GM12878 (cell line): Measurements from ENCODE around the gene DCAF7. TPM values are rescaled to one million over a fixed set of nuclear protein-coding genes. Genes with fewer than 3 reads are reported as not detected.

Source experiments
- ATAC-seq: fragments of 200-7000 bp; cut with Tn5 transposase; 3 replicates; pipeline ENCODE4 v1.9.1; 2020; ENCODE audit warnings: mild to moderate bottlenecking, moderate library complexity
- BruUV-seq: library from RNA; stranded (reverse); fragments of 400-500 nt; replicated peaks from 2 replicates; lab custom pipeline; 2021; lab: Mats Ljungman, UMichigan
- CTCF ChIA-PET: fragments of 300-600 bp; sonication (Branson Sonifier 250); formaldehyde crosslinking; extraction: SDS; loops from one replicate; lab custom pipeline; 2021; ENCODE audit warnings: inconsistent platforms; lab: Yijun Ruan, JAX
- POLR2A ChIA-PET: fragments of 350-600 bp; formaldehyde crosslinking; extraction: SDS; loops from one replicate; lab custom pipeline; 2021; ENCODE audit warnings: inconsistent platforms; lab: Charles Lee
- RAD21 ChIA-PET: fragments of 300-600 bp; sonication (Branson Sonifier 250); formaldehyde crosslinking; loops from one replicate; lab custom pipeline; 2023; ENCODE audit warnings: antibody characterized with exemption; ENCODE audit not compliant: unreplicated experiment; lab: Charles Lee
- SMC1A ChIA-PET: fragments of 300-600 bp; sonication (Branson Sonifier 250); formaldehyde crosslinking; loops from one replicate; lab custom pipeline; 2023; ENCODE audit not compliant: unreplicated experiment, uncharacterized antibody; lab: Charles Lee
- DNase-seq: peaks from one replicate; pipeline ENCODE4 v3.0.0-alpha.2; 2011; ENCODE audit warnings: low read depth, low spot score
- FAIRE-seq: peaks from 3 replicates; lab custom pipeline; 2011; peaks lifted over from hg19 to GRCh38; lab: Jason Lieb, UNC
- H2AFZ ChIP-seq: 2 replicates; pipeline ENCODE4 v1.6.0; 2011; ENCODE audit warnings: low read depth, low read length, control low read depth; ENCODE audit not compliant: control insufficient read depth
- H3K27ac ChIP-seq: 2 replicates; pipeline ENCODE4 v1.5.1; 2011; ENCODE audit warnings: control low read depth; ENCODE audit not compliant: control insufficient read depth, insufficient read depth
- H3K27me3 ChIP-seq, 2 experiments: replicated peaks in 1 of 2; 2 replicates each; pipeline versions ENCODE4 v1.6.0 to v1.6.1; 2011; ENCODE audit warnings: low read length in 1 of 2; ENCODE audit not compliant: control insufficient read depth in 2 of 2, insufficient read depth in 2 of 2
- H3K36me3 ChIP-seq, 2 experiments: 2 replicates each; pipeline ENCODE4 v1.5.1; 2011; ENCODE audit warnings: low read length in 1 of 2; ENCODE audit not compliant: control insufficient read depth in 2 of 2, insufficient read depth in 2 of 2
- H3K4me1 ChIP-seq: 2 replicates; pipeline ENCODE4 v1.6.1; 2011; ENCODE audit warnings: mild to moderate bottlenecking, low read length, moderate library complexity, mixed read lengths; ENCODE audit not compliant: control insufficient read depth, insufficient read depth
- H3K4me2 ChIP-seq: 2 replicates; pipeline ENCODE4 v1.6.0; 2011; ENCODE audit warnings: control low read depth; ENCODE audit not compliant: control insufficient read depth, insufficient read depth
- H3K4me3 ChIP-seq: fragments of 200-600 bp; sonication (generic); 2 replicates; pipeline ENCODE4 v1.5.1; 2016
- H3K79me2 ChIP-seq: 2 replicates; pipeline ENCODE4 v1.6.0; 2011; ENCODE audit warnings: low read length; ENCODE audit not compliant: control insufficient read depth, insufficient read depth
- H3K9ac ChIP-seq: 2 replicates; pipeline ENCODE4 v1.8.0; 2011; ENCODE audit warnings: low read length, control low read depth, mixed read lengths; ENCODE audit not compliant: control insufficient read depth, insufficient read depth
- H3K9me3 ChIP-seq: replicated peaks from 3 replicates; pipeline ENCODE4 v1.5.1; 2011; ENCODE audit warnings: mild to moderate bottlenecking, low read length; ENCODE audit not compliant: control insufficient read depth, insufficient read depth
- H4K20me1 ChIP-seq: 2 replicates; pipeline ENCODE4 v1.6.0; 2011; ENCODE audit not compliant: control insufficient read depth, insufficient read depth
- ATF7 ChIP-seq: fragments of 450-650 bp; IDR thresholded peaks from 2 replicates; pipeline ENCODE4 v1.6.1; 2016; ENCODE audit warnings: low read depth, mild to moderate bottlenecking
- BMI1 ChIP-seq: fragments of 450-650 bp; IDR thresholded peaks from 2 replicates; pipeline ENCODE4 v1.6.1; 2016; ENCODE audit warnings: mild to moderate bottlenecking, moderate library complexity, borderline replicate concordance
- CHD2 ChIP-seq: IDR thresholded peaks from 2 replicates; pipeline ENCODE4 v1.6.1; 2011; ENCODE audit warnings: low read depth, low read length, improper control_type of control experiment, borderline replicate concordance
- EED ChIP-seq: sonication (generic); IDR thresholded peaks from 2 replicates; pipeline ENCODE4 v1.6.1; 2016; ENCODE audit warnings: antibody characterized with exemption, low read depth
- ETV6 ChIP-seq, 2 experiments: fragments of 450-650 bp in 1 of 2; IDR thresholded peaks in 1 of 2; conservative IDR thresholded peaks in 1 of 2; 2 replicates each; pipeline ENCODE4 v1.6.1; 2014; ENCODE audit warnings: antibody characterized with exemption in 1 of 2, borderline replicate concordance in 1 of 2, low read depth in 1 of 2, mild to moderate bottlenecking in 1 of 2, moderate library complexity in 1 of 2
- HCFC1 ChIP-seq: fragments of 150-350 bp; IDR thresholded peaks from 2 replicates; pipeline ENCODE4 v1.6.1; 2014; ENCODE audit warnings: low read length
- LARP7 ChIP-seq: fragments of 450-650 bp; IDR thresholded peaks from 2 replicates; pipeline ENCODE4 v1.6.1; 2017; ENCODE audit warnings: mild to moderate bottlenecking
- NFXL1 ChIP-seq: fragments of 450-650 bp; IDR thresholded peaks from 2 replicates; pipeline ENCODE4 v1.6.1; 2017; ENCODE audit warnings: antibody characterized with exemption, mild to moderate bottlenecking, borderline replicate concordance
- POU2F2 ChIP-seq: IDR thresholded peaks from 3 replicates; pipeline ENCODE4 v1.6.1; 2011; ENCODE audit warnings: low read depth, mild to moderate bottlenecking, low read length, borderline replicate concordance
- RCOR1 ChIP-seq: conservative IDR thresholded peaks from 2 replicates; pipeline ENCODE4 v1.6.1; 2012; ENCODE audit warnings: low read depth, low read length, improper control_type of control experiment
- SIN3A ChIP-seq: IDR thresholded peaks from 2 replicates; pipeline ENCODE4 v1.6.1; 2012; ENCODE audit warnings: low read depth, low read length, improper control_type of control experiment
- SMAD5 ChIP-seq: IDR thresholded peaks from 2 replicates; pipeline ENCODE4 v1.6.1; 2016; ENCODE audit warnings: antibody characterized with exemption, low read depth
- SMARCA5 ChIP-seq: fragments of 450-650 bp; IDR thresholded peaks from 2 replicates; pipeline ENCODE4 v1.6.1; 2017; ENCODE audit warnings: mild to moderate bottlenecking
- STAT1 ChIP-seq: fragments of 450-650 bp; conservative IDR thresholded peaks from 2 replicates; pipeline ENCODE4 v1.6.1; 2014; ENCODE audit warnings: antibody characterized with exemption, mild to moderate bottlenecking
- SUZ12 ChIP-seq: fragments of 200-600 bp; sonication (generic); IDR thresholded peaks from one replicate; pipeline ENCODE4 v1.6.1; 2018; ENCODE audit warnings: antibody characterized with exemption, mild to moderate bottlenecking; ENCODE audit not compliant: unreplicated experiment
- WGBS: methylation state at CpG from one replicate; pipeline ENCODE4 v1.1.6; 2016; ENCODE audit warnings: low lambda C conversion rate; ENCODE audit not compliant: insufficient replicate concordance, insufficient coverage; ENCODE audit errors: missing lambda C conversion rate; 5-methylcytosine and 5-hydroxymethylcytosine counted together
- in situ Hi-C: fragments of 300-500 bp; cut with MboI; formaldehyde crosslinking; loops from 9 replicates; pipeline ENCODE4 v1.14.3; 2018; ENCODE audit warnings: mixed read lengths
- intact Hi-C: fragments of 100-400 bp; cut with micrococcal nuclease; formaldehyde crosslinking; loops from one replicate; pipeline ENCODE4 v1.14.2; 2022; ENCODE audit not compliant: unreplicated experiment
- polyA plus RNA-seq, 11 experiments: library from polyadenylated mRNA; depleted of rRNA in 4 of 11; unstranded in 6 of 11; stranded (reverse) in 5 of 11; fragments of >200 nt; fragmentation: Nextera tagmentation in 4 of 11; fragmentation: Illumina TruSeq in 1 of 11; extraction: Ambion mirVana in 4 of 11; extraction: Trizol in 1 of 11; gene quantifications; 1 replicate in 1 of 11; 2 replicates in 10 of 11; pipeline versions ENCODE4 v1.2.1 to v1.2.3, GENCODE V29; 2011 to 2016; ENCODE audit warnings: inconsistent platforms in 2 of 11, missing spikeins in 2 of 11, low read depth in 1 of 11
- total RNA-seq, 4 experiments: library from RNA; depleted of rRNA in 3 of 4; stranded (reverse); fragments of >200 nt in 3 of 4; fragmentation: Illumina TruSeq in 1 of 4; extraction: Trizol in 1 of 4; gene quantifications; 2 replicates each; pipeline versions ENCODE4 v1.2.1 to v1.2.3, GENCODE V29; 2013 to 2021
- TF ChIP-seq, protein P1 (sequence below): fragments of 450-650 bp; conservative IDR thresholded peaks from 2 replicates; pipeline ENCODE4 v1.6.1; 2017; ENCODE audit warnings: mild to moderate bottlenecking, moderate library complexity
- TF ChIP-seq, protein P2 (sequence below): fragments of 450-650 bp; IDR thresholded peaks from 2 replicates; pipeline ENCODE4 v1.6.1; 2017; ENCODE audit warnings: mild to moderate bottlenecking, low read depth, inconsistent platforms; ENCODE audit not compliant: poor library complexity, severe bottlenecking
- TF ChIP-seq, protein P3 (sequence below): IDR thresholded peaks from 2 replicates; pipeline ENCODE4 v1.6.1; 2011; ENCODE audit warnings: mild to moderate bottlenecking, low read depth, low read length, moderate library complexity; ENCODE audit not compliant: insufficient replicate concordance

The DCAF7 gene
- total and polyA plus RNA-seq, 10 of the 15 experiments (the other 5 are each of a cell fraction or from before 2014, with no cell fraction given) = 27.0 to 103 (median 54.5) TPM

DNA sequence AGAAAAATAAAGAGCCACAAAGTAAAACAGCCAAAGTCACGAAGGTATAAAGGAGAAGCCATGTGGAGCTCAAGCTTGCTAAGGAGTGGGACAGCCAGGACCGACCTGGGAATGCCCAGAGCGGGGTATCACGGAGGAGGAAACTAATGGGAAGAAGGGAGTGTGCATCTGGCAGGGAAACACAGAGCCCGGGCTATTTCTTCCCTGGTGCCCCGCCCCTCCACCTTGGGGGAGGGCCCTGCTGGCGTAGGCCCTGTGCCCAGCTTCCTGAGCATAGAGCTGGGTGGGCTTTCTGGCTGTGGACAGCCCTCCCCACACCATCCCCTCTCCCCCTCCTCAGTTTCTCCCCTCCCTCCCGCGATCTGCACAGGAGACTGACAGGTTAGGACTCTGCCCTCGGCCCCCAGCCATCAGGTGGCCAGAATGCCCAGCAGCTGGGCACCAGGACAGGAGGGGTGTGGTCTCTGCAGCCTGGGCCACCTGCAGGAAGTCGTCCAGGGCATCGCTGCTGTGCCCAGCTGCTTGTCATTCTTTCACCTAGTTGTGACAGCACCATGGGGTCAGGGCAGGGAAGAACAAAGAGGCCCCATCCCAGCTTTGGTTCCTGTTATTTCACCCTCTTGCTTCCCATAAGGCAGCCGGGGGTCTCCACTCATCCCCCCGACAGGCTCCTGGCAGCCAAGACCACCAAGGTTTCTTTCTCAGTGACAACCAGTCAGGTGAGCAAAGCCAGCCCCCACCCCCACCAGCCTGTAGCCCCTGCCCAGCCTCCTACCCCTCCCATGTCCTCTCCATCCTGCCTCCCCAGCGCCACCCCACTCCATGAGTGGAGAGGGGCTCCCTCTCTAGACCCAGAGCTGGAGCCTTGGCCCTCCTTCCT, 7.1 kb upstream of the DCAF7 start:
- Histone ChIP-seq H3K27me3 (peaks cover 0 to 6% of the 10 kb centered on the region in 2 experiments; a peak in 3 of 4 replicates), H3K36me3 (no peaks in the 10 kb centered on the region), H3K9ac (no peak overlapping the region), H3K27ac (no peak overlapping the region), H3K79me2 (no peaks in the 10 kb centered on the region), H4K20me1 (no peaks in the 10 kb centered on the region), H3K4me1 (no peaks in the 10 kb centered on the region), H3K4me2 (no peak overlapping the region), H3K4me3 (no peak overlapping the region), H3K9me3 (no peaks in the 10 kb centered on the region), H2AFZ (no peak overlapping the region)
- FAIRE-seq (no peak), ATAC-seq (no peak), DNase-seq (no peak)
- intact Hi-C loops (no loop called here), in situ Hi-C loops (no loop called here)
- ChIA-PET CTCF (interaction anchor here (0.9 kb wide), 1 partner anchor 69 kb away, joined by 4 read pairs; no protein-coding TSS in a partner anchor), RAD21 (no interaction called here), POLR2A (interaction anchor here (1.3 kb wide), 1 partner anchor 11 kb away, joined by 3 read pairs; no protein-coding TSS in a partner anchor), SMC1A (interaction anchor here (0.9 kb wide), 1 partner anchor 20 kb away, joined by 3 read pairs; no protein-coding TSS in a partner anchor)
- no TSS peak for BruUV-seq
- 30% methylated on average over 13 of the region's 15 CpGs for WGBS
- TF ChIP-seq LARP7 (no peak), RCOR1 (no peak), ETV6 (conservative IDR thresholded peaks at IDR 0.05 in 1 of 2, IDR thresholded peaks at IDR 0.05 in 1 of 2; ENCODE audit: borderline replicate concordance in 1 of 2, low read depth in 1 of 2) (no peak), SUZ12 (no peak), ATF7 (no peak), CHD2 (no peak), STAT1 (no peak), SMARCA5 (no peak), HCFC1 (no peak), EED (no peak), SIN3A (no peak), BMI1 (no peak), SMAD5 (no peak), POU2F2 (no peak), NFXL1 (no peak)
- TF ChIP-seq, protein P1, sequence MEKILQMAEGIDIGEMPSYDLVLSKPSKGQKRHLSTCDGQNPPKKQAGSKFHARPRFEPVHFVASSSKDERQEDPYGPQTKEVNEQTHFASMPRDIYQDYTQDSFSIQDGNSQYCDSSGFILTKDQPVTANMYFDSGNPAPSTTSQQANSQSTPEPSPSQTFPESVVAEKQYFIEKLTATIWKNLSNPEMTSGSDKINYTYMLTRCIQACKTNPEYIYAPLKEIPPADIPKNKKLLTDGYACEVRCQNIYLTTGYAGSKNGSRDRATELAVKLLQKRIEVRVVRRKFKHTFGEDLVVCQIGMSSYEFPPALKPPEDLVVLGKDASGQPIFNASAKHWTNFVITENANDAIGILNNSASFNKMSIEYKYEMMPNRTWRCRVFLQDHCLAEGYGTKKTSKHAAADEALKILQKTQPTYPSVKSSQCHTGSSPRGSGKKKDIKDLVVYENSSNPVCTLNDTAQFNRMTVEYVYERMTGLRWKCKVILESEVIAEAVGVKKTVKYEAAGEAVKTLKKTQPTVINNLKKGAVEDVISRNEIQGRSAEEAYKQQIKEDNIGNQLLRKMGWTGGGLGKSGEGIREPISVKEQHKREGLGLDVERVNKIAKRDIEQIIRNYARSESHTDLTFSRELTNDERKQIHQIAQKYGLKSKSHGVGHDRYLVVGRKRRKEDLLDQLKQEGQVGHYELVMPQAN = no peak
- TF ChIP-seq, protein P2, sequence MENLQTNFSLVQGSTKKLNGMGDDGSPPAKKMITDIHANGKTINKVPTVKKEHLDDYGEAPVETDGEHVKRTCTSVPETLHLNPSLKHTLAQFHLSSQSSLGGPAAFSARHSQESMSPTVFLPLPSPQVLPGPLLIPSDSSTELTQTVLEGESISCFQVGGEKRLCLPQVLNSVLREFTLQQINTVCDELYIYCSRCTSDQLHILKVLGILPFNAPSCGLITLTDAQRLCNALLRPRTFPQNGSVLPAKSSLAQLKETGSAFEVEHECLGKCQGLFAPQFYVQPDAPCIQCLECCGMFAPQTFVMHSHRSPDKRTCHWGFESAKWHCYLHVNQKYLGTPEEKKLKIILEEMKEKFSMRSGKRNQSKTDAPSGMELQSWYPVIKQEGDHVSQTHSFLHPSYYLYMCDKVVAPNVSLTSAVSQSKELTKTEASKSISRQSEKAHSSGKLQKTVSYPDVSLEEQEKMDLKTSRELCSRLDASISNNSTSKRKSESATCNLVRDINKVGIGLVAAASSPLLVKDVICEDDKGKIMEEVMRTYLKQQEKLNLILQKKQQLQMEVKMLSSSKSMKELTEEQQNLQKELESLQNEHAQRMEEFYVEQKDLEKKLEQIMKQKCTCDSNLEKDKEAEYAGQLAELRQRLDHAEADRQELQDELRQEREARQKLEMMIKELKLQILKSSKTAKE = no peak
- TF ChIP-seq, protein P3, sequence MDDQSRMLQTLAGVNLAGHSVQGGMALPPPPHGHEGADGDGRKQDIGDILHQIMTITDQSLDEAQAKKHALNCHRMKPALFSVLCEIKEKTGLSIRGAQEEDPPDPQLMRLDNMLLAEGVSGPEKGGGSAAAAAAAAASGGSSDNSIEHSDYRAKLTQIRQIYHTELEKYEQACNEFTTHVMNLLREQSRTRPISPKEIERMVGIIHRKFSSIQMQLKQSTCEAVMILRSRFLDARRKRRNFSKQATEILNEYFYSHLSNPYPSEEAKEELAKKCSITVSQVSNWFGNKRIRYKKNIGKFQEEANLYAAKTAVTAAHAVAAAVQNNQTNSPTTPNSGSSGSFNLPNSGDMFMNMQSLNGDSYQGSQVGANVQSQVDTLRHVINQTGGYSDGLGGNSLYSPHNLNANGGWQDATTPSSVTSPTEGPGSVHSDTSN = no peak
